Measurements from ENCODE around the gene ZNF362.

- TF ChIP-seq SPI1 (IDR thresholded peaks at IDR 0.05; ENCODE audit: low read depth, low read length) (no peak), POLR2A (IDR thresholded peaks at IDR 0.05; ENCODE audit: low read depth, low read length) (no peak), TAF1 (IDR thresholded peaks at IDR 0.05; ENCODE audit: low read depth, low read length) (no peak), POLR2AphosphoS5 (IDR thresholded peaks at IDR 0.05; ENCODE audit: low read depth, low read length) (no peak), POU2F2 (IDR thresholded peaks at IDR 0.05; ENCODE audit: low read depth, low read length) (no peak), PAX5 (IDR thresholded peaks at IDR 0.05; ENCODE audit: insufficient read depth, low read length, severe bottlenecking) (no peak)
These were observed 21.3 kb downstream of the ZNF362 start for GRCh38 chr1:33277488-33278084.
